Upper lobe of right lung (tissue), 1 donor: ENCODE data around the gene CCDC88C. TPM values are rescaled to one million over a fixed set of nuclear protein-coding genes. Genes with fewer than 3 reads are reported as not detected.

Source experiments
- ATAC-seq: fragments of 200-7000 bp; cut with Tn5 transposase; one replicate; pipeline ENCODE4 v1.9.1; 2020; ENCODE audit warnings: mild to moderate bottlenecking, moderate library complexity
- DNase-seq: peaks from one replicate; pipeline ENCODE4 v3.0.0-alpha.2; 2020
- H3K27ac ChIP-seq: fragments of 200-600 bp; one replicate; pipeline ENCODE4 v1.8.0; 2022
- H3K27me3 ChIP-seq: fragments of 200-600 bp; one replicate; pipeline ENCODE4 v1.8.0; 2022; ENCODE audit warnings: mild to moderate bottlenecking
- H3K36me3 ChIP-seq: fragments of 200-600 bp; one replicate; pipeline ENCODE4 v1.8.0; 2022
- H3K4me1 ChIP-seq: fragments of 200-600 bp; one replicate; pipeline ENCODE4 v1.8.0; 2022
- H3K4me3 ChIP-seq: fragments of 200-600 bp; one replicate; pipeline ENCODE4 v1.8.0; 2022; ENCODE audit warnings: mild to moderate bottlenecking
- H3K9me3 ChIP-seq: fragments of 200-600 bp; one replicate; pipeline ENCODE4 v1.8.0; 2022
- CTCF ChIP-seq: fragments of 200-600 bp; IDR thresholded peaks from one replicate; pipeline ENCODE4 v1.8.0; 2022; ENCODE audit warnings: antibody characterized with exemption
- intact Hi-C: fragments of 100-400 bp; cut with DNase I; formaldehyde crosslinking; loops from one replicate; pipeline ENCODE4 v1.11.0; 2022
- long read RNA-seq: library from polyadenylated mRNA; unstranded; transcript quantifications from one replicate; pipeline ENCODE4 v2.0.0, GENCODE V29; 2021
- total RNA-seq: library from RNA; stranded (reverse); fragmentation: NEBNext Ultra II Directional; extraction: Animal tissue kit (Norgen Biotek cat#: 25700); gene quantifications from one replicate; pipeline ENCODE4 v1.2.1, GENCODE V29; 2021
- donor health status: DM: no; HTN: yes; CAD: no; lungs with severe emphysema.

The CCDC88C gene
- total RNA-seq: 34.1 TPM
- long read RNA-seq, full-length matches to known transcripts: 2 of 35 reads
- long read RNA-seq, partial matches to known transcripts: 15 of 35 reads
- long read RNA-seq, other reads (novel, unspliced or antisense): 18 of 35 reads

- H3K36me3 ChIP-seq: no peaks in the 10 kb centered on the region
- no peak for TF ChIP-seq CTCF
- no peaks in the 10 kb centered on the region for H3K9me3 ChIP-seq
- intact Hi-C loops: loop anchor here (5.0 kb wide), 1 partner anchor 95 kb away; no protein-coding TSS in a partner anchor
- H3K27me3 ChIP-seq: no peaks in the 10 kb centered on the region
- DNase-seq: peak; percentile 90
- ATAC-seq: peak; percentile 81
- peak within 1 kb of the TSS; percentile 80 for H3K4me3 ChIP-seq
- peaks cover 21% of the 10 kb centered on the region for H3K4me1 ChIP-seq
- peak within 1 kb of the TSS; percentile 71 for H3K27ac ChIP-seq
Observed at GRCh38 chr14:91417120-91417982, at the start of gene CCDC88C. CCDC88C (minus strand) TSS chr14:91417820; CDS start chr14:91417690, 130 bp downstream.

GRCh38 chr14:91466192-91466591 lies 48.6 kb upstream of the CCDC88C start:
- Histone ChIP-seq H3K27me3 (no peaks in the 10 kb centered on the region), H3K4me3 (no peak overlapping the region), H3K9me3 (no peaks in the 10 kb centered on the region), H3K36me3 (peaks cover 90% of the 10 kb centered on the region), H3K4me1 (no peaks in the 10 kb centered on the region), H3K27ac (no peak overlapping the region)
- ATAC-seq (no peak), DNase-seq (no peak)
- TF ChIP-seq CTCF: no peak
- intact Hi-C loops: no loop called here

GRCh38 chr14:91464615-91465205 lies 47.1 kb upstream of the CCDC88C start:
- intact Hi-C loops: no loop called here
- peaks cover 90% of the 10 kb centered on the region for H3K36me3 ChIP-seq

GRCh38 chr14:91458612-91459011 lies 41.0 kb upstream of the CCDC88C start:
- H3K9me3 ChIP-seq: no peaks in the 10 kb centered on the region
- H3K4me1 ChIP-seq: no peaks in the 10 kb centered on the region
- no peak overlapping the region for H3K27ac ChIP-seq
- H3K27me3 ChIP-seq: no peaks in the 10 kb centered on the region
- ATAC-seq (no peak), DNase-seq (no peak)
- no peak for TF ChIP-seq CTCF
- intact Hi-C loops: no loop called here
- no peak overlapping the region for H3K4me3 ChIP-seq
- H3K36me3 ChIP-seq: peaks cover 87% of the 10 kb centered on the region

More at GRCh38 chr14:91464615-91465205, 47.1 kb upstream of the CCDC88C start:
- Histone ChIP-seq H3K4me3 (no peak overlapping the region), H3K4me1 (no peaks in the 10 kb centered on the region), H3K27ac (no peak overlapping the region), H3K9me3 (no peaks in the 10 kb centered on the region), H3K27me3 (no peaks in the 10 kb centered on the region)
- ATAC-seq (no peak), DNase-seq (no peak)
- TF ChIP-seq CTCF: no peak

GRCh38 chr14:91456283-91456682 lies 38.7 kb upstream of the CCDC88C start:
- H3K36me3 ChIP-seq: peaks cover 64% of the 10 kb centered on the region
- no peak for TF ChIP-seq CTCF
- DNase-seq (no peak), ATAC-seq (no peak)
- H3K4me1 ChIP-seq: no peaks in the 10 kb centered on the region
- H3K4me3 ChIP-seq: no peak overlapping the region
- H3K27ac ChIP-seq: no peak overlapping the region
- H3K27me3 ChIP-seq: no peaks in the 10 kb centered on the region
- intact Hi-C loops: no loop called here
- H3K9me3 ChIP-seq: no peaks in the 10 kb centered on the region
